IPS DF 4.7 (cell line): ENCODE measurements around the gene SPATA33.

Experiments
- DNase-seq: peaks from one replicate; pipeline ENCODE4 v3.0.0-alpha.2; 2013; ENCODE audit warnings: low spot score; ENCODE audit errors: extremely low read depth

SPATA33 gene

DNA sequence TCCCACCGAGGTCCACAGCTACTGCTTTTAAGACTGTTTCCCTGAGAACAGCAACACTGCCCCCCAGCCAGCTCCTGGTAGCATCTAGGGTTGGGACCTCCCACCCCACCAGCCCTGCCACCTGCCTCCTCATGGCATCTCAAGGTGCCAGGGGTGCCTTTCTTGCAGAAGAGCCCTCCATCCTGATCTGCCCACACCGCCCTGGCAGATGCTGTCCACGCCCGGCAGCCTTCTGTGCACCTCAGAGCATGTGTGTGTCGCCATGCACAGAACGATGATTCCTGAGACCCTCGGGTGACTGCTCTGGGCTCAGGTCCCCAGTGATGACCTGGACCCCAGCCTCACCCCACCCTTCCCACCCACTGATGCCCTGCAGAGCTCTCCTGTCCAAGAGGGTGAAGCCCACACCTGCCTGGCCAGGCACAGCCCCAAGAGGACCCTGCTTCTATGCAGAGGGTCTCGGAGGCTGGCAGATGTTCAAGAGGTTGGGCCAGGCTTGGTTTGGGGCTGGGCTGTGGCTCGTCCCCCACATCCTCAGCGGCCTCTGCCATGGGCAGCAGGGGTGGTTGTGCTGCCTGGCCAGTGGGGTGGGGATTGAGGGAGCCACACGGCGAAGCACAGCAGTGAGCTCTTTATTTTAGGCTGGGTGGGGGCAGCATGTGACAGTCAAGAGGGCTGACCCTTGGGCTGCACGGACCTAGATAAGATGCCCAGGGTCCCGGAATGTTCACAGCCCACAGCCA is 49.1 kb downstream of the SPATA33 start:
- DNase-seq = no peak

DNA sequence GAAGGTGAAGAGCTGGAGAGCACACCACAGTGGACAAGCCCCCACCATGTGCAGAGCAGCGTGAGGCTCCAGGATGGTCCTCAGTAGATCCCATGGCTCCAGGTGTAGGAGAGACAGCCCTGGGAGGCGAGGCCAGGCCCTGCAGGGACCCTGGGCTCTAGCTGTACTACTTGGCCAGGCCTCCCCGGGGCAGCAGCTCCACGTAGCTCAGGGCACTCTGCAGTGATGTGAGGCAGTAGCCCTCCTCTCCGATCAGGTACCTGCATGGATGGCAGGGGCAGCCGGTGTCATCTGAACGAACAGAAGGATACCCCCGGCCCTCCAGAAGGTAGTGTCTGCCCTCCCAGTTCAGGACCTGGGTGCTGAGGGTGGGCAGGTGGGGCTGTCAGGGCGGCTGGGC is 50.1 kb downstream of the SPATA33 start:
- no peak for DNase-seq

DNA sequence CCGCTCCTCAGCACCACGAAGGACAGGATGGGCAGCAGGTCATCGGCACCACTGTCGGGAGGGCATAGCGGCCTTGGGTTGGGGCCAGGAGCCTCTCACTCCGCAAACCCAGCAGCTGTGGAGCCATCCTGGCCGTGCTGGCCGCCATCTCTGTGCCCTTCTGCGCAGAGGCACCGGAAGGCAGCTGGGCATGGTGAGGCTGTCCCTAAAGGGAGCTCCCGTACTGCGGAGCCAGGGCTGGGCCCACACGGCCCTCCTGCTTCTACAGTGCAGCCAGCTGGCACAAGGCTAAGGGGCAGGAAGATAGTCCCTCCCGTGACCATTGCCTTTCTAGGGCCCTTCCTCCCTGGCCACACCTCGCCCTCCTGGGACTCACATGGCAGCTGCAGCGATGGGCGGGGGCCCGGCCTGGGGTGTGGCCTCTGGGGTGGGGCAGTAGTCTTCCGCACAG is 50.9 kb downstream of the SPATA33 start:
- no peak for DNase-seq

DNA sequence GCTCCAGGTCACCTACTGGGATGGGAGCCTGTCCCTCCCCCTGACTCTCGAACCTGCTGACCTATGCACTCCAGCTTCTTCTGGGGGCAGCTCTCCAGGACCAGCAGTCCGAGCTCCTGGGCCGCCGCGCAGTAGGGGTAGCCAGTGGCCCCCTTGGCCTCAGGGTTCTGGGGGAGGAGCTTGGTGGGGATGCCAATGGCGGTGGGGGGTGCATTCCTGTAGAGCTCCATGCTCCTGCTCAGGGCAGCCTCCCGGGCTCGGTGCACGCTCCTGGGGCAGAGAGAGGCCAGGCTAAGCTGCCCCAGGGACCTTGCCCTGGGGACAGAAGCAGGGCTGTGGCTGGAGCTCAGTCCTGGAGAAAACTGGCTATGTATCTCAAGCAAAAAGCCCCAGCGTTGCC is 51.5 kb downstream of the SPATA33 start:
- DNase-seq = no peak

DNA sequence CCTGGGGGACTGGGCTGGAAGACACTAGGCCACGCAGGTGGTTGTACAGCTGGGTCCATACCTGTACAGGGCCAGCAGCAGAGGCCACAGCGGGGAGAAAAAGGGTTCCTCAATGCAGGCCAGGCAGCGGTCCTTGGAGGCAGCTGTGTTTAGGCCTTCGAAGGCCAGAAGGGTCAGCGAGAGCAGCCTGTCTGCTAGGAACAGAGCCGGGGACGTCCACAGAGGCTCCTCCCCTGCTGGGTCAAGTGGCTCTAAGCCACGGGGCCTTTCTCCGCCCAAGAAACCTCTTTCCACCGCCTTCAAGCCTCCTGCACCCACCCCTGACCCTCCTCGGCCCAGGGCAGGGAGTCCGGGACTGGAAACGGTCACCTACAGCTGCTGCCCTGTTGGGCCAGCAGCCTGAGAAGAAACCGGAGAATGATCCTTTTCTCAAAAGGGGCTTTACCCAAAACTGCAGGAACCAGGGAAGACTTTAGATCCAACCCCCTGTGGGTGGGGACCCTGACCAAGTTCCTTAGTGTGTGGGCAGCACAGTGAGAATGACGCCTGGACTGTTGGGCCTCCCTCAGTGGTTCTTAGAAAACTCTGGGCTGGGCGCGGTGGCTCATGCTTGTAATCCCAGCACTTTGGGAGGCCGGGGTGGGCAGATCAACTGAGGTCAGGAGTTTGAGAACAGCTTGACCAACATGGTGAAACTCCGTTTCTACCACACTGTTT is 52.2 kb downstream of the SPATA33 start:
- DNase-seq = no peak

DNA sequence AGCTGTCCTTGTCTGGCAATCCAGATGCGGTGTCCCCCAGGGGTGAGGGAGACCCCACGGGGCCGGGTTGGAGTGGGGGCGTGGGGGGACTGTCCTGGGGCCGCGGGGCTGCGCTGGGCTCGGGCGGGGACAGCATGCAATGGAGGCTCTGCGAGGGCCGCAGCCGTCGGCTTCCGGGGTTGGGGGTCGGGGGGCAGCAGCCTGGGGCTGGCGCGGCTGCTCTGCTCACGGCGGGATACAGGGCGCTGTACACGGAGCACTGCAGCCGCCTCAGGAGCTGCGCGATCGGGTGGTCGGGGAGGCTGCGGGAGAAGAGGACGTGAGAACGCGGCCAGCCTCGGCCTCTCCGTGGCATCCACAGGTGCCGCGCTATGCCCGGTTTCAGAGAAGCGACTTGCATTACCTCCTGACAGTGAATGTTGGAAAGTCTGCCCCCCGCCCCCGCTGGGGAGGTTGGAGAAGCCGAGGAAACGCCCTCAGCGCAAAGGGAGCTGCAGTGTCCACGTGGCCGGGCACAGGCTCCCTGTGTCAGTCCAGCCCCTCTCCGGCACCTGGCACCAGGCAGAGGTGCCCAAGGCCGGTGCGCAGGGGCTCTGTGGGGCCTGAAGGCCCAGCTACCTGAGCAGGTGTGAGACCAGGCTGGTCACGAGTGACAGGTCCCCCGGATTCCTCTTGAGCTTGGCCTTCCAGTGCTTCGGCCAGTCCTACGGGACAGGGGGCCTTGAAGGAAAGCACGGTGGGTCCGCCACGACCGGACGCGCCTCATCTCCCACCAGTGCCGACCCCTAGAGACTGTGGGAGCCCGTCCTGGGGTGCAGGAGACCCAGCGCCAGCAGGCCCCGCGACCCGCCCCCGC is 53.3 kb downstream of the SPATA33 start:
- no peak for DNase-seq

DNA sequence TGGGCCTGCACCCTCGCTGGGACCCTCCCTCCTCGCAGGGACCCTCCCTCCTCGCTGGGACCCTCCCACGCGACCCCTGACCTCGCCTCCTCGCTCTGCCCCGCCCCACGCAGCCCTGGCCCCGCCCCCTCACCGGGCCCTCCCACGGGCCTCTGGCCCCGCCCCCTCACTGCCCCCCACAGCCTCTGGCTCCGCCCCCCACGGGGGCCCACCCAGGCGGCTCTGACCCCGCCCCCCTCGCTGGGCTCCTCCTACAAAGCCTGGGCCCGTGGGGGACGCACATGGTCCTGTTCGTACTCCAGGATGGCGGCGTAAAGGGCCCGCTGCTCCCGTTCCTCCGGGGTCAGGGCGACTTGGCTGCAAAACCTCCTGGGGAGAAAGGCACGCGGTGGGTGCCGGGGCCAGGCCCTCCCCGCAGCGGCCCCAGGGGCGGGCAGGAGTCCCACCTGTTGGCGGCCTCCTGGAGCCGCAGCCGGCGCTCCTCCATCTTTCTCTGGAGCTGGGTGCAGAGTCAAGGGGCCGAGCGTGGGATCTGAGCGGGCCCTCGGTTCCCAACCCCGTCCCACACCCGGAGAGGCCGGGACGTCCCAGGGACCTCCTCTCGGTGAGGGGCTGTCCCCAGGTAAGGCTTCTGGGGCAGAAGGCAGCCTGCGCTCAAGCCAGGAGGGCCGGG is 54.1 kb downstream of the SPATA33 start:
- DNase-seq = no peak

DNA sequence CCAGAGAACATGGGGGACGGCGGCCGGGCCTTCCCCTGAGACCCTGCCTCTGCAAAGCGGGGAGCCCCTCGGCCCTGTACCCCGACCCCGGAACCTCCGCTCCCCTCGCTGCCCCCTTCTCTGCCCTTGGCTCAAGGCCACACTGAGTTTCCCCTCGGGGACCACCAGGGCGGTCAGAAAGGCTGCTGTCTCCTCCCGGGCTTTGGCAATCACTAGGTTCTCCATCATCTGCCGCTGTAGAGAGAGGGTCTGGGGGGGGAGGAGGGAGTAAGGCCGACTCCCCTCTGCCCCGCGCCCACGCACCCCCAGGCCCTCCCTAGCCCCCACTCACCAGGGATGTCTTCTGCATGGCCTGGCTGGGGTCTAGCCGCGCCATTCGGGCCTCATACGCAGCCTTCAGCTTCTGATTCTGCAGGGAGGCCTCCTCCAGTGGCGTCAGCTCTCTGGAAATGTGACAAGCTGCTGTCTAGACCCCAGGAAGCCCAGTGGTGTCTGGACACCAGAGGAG is 54.7 kb downstream of the SPATA33 start:
- no peak for DNase-seq

DNA sequence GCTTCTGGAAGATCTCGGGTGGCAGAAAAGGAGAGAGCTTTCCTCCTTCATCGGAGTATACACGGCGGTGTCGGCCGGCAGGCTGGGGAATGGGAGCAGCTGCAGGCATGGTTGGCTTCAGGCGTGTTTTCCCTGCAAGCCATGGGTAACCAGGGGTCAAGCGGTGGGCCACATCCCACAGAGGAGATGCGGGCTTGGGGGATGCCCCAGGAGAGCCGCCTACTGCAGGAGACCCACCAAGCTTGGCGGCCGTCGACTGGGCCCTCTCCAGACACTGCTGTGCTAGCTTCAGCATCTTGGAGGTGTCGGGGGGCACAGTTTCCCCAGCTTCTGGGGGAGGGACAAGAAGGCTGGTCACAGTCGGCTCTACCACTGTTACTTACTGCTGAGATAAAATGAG is 58.9 kb downstream of the SPATA33 start:
- DNase-seq = no peak

DNA sequence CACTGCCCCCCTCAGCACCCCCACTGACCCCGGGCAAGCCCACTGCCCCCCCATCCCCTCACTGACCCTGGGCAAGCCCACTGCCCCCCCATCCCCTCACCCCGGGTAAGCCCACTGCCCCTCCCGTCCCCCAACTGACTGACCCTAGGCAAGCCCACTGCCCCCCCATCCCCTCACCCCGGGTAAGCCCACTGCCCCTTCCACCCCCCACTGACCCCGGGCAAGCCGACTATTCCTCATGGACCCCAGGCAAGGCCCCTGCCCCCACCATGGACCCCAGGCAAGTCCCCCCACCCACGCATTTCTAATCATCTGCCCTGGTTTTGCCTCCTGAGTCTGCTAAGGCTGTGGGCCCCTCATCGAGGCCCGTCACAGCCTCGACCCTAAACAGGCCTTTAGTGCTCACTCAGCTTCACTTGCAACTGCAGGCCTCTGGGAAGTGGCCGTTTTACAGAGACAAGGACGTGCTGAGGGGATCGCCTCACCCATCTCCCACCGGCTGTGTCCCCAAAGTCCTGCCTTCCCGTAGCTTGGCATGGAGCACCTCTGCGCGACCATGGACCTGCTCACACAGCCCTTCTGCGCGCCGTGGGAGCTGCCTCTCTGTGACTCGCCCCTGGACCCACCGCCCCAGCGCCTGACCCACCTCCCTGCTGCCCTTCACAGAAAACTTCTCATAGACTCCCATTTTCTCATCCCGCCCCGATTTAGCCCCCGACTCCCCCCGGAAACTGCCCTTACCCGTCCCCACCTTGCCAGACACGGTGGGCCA is 59.5 kb downstream of the SPATA33 start:
- no peak for DNase-seq

DNA sequence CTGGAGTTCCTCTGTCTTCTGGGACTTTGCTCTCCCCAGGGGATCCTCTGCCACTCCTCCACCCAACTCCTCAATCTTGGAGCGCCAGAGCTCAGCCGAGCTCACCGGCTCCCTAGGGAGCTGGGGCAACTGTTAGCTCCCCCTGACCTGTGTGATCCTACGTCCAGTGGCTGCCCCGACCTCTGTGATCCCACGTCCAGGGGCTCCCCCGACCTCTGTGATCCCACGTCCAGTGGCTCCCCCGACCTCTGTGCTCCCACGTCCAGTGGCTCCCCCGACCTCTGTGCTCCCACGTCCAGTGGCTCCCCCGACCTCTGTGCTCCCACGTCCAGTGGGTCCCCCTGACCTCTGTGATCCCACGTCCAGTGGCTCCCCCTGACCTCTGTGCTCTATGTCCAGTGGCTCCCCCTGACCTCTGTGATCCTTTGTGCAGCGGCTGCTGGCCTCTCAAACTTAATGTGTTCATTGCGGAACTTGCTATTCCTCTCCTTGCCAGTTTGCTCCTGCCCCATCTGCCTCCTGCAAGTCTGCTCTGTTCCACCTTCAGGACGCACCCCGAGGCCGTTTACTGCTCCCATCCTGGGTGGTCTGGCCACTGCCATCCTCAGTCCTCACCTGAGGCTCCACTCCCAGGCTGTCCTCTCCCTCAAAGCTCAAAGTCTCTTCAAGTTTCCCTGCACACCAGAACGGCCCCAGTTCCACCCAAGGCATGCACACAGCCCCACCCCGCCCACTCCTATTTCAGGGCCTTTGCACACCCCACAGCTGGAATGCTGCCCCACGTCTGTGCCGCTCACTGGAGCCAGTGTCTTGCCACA is 60.3 kb downstream of the SPATA33 start:
- DNase-seq = no peak
